22Rv1 (cell line): ENCODE measurements around the gene GPI.

Experiments
- ZFX ChIP-seq: fragments of 450-650 bp; IDR thresholded peaks from 2 replicates; pipeline ENCODE4 v1.6.1; 2017; ENCODE audit warnings: antibody characterized with exemption, borderline replicate concordance
- TF ChIP-seq, protein P1 (sequence below): fragments of 450-650 bp; IDR thresholded peaks from 2 replicates; pipeline ENCODE4 v1.5.1; 2017; ENCODE audit warnings: mild to moderate bottlenecking

DNA sequence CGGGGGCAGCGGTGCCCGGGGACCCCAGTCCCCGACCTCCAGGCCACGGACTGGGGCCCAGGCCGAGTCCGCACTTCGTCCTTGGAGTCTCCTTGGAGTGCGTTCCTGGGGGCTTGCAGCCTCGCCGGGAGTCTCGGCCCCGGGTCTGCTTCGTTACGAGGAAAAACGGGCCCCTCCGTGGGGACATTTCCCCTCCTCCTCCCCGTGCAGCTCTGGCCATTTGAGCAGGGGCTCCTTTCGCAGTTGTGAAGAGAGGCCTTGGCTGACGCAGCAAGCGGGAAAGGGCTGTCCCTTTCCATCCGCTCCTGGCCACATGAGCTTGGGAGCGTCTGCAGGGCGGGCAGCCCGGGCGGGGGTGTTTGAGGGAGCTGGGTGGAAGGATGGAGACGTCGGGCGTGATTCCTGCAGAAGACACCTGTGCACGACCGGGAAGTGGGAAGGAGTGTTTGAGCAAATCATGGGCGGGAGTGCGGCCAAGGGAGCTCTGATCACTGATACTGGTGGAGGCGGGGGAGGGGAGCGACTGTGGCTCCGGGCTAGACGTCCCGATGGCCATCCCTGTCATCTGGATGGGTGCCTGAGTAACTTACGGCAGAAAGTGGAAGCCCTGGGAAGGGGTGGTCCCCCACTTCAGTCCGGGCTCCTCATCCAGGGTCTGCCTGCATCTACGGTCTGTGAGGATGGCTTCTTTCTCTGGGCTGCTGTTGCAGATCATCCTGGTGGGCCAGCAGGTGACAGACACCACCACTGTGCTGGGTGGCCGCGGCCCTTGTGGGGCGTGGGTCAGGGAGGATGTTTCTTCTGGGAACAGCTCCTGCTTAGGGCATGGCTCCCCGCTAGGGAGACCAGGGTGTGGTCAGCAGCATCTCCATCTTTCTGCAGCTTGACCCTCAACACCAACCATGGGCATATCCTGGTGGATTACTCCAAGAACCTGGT lies 736 bp downstream of the GPI start:
- TF ChIP-seq, protein P1, sequence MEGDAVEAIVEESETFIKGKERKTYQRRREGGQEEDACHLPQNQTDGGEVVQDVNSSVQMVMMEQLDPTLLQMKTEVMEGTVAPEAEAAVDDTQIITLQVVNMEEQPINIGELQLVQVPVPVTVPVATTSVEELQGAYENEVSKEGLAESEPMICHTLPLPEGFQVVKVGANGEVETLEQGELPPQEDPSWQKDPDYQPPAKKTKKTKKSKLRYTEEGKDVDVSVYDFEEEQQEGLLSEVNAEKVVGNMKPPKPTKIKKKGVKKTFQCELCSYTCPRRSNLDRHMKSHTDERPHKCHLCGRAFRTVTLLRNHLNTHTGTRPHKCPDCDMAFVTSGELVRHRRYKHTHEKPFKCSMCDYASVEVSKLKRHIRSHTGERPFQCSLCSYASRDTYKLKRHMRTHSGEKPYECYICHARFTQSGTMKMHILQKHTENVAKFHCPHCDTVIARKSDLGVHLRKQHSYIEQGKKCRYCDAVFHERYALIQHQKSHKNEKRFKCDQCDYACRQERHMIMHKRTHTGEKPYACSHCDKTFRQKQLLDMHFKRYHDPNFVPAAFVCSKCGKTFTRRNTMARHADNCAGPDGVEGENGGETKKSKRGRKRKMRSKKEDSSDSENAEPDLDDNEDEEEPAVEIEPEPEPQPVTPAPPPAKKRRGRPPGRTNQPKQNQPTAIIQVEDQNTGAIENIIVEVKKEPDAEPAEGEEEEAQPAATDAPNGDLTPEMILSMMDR, result no peak
- no peak for TF ChIP-seq ZFX
